Measurements from ENCODE around the gene GPRIN2.
A peak's percentile ranks its signal among the peaks of the same experiment; 100 is the strongest.

Gene GPRIN2

DNA sequence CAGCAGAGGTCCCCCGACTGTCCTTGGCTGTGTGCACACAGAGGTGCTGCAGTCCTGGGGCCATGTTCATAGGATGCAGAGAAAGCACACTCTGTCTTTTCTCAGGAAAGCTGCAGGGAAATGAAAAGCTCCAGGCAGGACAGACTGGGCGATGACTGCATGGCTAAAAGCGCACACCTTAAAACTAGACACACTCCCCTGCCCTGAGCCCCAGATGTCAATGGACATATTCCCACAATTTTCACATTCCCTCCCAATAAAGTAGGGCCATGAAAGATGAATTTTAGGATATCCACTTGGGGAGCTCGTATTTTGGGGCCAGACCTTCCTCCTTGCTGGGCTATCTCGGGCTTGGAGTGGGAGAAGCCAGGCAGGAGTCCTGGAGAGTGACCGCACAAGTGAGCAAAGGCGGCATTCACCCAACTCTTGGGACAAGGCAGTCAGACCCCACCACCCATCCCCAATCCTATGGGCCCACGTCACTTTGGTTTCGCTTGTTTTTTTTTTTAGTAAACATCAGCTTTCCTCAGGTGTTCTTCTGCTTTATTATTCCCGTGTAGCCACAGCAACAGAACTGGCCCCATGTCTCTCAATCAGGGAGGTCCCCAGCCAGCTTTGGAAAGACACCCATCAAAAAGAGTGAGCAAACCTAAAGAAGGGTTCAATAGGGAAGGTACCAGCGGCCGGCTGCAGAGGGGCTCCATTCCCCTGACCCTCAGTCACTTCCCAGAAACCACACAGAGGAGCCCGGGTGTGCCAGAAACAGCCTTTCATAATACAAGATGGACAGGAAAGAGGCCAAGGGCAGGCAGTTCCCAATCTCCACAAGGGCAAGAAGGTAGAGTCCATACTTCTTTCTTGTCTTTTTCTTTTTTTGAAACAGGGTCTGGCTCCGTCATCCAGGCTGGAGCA lies 12.7 kb downstream of the GPRIN2 start:
- no peak overlapping the region for H3K4me3 ChIP-seq (ENCODE audit: low read length)
- TF ChIP-seq, protein P1, sequence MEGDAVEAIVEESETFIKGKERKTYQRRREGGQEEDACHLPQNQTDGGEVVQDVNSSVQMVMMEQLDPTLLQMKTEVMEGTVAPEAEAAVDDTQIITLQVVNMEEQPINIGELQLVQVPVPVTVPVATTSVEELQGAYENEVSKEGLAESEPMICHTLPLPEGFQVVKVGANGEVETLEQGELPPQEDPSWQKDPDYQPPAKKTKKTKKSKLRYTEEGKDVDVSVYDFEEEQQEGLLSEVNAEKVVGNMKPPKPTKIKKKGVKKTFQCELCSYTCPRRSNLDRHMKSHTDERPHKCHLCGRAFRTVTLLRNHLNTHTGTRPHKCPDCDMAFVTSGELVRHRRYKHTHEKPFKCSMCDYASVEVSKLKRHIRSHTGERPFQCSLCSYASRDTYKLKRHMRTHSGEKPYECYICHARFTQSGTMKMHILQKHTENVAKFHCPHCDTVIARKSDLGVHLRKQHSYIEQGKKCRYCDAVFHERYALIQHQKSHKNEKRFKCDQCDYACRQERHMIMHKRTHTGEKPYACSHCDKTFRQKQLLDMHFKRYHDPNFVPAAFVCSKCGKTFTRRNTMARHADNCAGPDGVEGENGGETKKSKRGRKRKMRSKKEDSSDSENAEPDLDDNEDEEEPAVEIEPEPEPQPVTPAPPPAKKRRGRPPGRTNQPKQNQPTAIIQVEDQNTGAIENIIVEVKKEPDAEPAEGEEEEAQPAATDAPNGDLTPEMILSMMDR (conservative IDR thresholded peaks at IDR 0.05; ENCODE audit: low read length) = no peak
- no peak for DNase-seq (ENCODE audit: low read depth)

DNA sequence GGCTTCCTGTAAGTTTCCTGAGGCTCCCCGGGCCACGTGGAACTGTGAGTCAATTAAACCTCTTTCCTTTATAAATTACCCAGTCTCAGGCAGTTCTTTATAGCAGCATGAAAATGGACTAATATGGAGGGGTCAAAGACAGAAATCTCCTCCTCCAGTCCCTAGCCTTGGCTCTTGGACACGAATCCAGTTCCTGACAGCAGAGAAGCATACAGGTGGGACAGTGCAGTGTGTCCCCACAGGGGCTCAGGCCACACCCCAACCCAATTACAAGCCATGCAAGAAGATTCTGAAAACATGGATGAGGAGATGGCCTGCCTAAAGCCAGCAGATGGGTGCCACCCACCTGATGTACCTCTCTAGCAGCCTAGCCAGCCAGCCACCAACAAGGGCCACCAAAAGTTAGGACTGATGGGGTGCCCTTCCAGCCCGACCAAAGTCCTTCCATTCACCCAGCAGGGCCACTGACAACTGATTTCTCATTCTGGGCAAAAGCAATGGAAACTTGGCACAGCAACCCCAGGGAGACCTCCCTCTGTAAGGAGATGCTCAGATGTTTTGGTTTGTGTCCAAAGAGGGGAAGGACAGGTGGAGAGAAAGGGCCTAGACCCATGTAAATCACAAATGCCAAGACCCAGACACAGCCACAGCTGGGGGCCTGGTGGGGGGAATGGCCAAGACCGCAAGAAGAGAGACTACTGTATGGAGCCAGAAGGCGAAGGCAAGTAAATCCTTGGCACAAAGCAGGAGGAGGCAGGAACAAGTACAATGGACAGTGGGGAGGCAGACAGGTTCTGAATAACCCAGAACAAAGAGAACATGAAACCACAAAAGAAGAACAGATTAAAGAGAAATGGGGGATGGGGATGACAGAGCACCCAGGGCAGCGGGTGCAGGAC lies 13.6 kb downstream of the GPRIN2 start:
- DNase-seq (ENCODE audit: low read depth) = no peak
- TF ChIP-seq, protein P1 (conservative IDR thresholded peaks at IDR 0.05; ENCODE audit: low read length) = no peak
- H3K4me3 ChIP-seq (ENCODE audit: low read length) = no peak overlapping the region

DNA sequence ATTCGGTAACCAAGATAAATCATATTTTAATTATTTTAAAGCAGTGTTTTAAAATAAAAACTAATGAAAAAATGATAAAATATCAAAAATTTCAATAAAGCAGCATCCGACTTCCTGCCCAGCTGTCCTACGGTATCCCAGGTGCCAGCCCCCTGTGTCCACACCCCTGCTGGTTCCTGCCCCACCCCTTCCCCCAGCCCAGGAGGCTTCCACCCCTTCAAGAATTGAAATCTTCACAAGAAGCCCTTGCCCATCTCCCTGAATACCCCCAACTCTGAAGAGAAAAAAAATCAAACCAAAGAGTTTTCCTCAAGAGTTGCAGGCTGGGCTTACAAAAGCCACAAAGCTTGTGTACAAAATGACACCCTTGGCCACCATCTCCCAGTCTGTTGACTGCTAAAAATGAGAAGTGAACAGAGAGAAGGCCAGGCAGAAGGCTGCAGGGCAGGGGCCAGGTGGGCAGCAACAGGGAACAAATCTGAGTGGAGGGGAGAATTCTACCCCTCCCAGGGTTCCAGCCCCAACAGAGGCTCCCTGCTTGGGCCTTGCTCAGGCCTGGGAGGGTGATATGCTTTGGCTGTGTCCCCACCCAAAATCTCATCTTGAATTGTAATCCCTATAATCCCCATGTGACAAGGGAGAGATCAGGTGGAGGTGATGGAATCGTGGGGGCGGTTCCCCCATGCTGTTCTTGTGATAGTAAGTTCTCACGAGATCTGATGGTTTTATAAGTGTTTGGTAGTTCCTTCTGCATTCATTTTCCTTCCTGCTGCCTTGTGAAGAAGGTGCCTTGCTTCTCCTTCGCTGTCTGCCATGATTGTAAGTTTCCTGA lies 14.5 kb downstream of the GPRIN2 start:
- DNase-seq (ENCODE audit: low read depth) = no peak
- TF ChIP-seq, protein P1 (conservative IDR thresholded peaks at IDR 0.05; ENCODE audit: low read length) = no peak
- no peak overlapping the region for H3K4me3 ChIP-seq (ENCODE audit: low read length)

DNA sequence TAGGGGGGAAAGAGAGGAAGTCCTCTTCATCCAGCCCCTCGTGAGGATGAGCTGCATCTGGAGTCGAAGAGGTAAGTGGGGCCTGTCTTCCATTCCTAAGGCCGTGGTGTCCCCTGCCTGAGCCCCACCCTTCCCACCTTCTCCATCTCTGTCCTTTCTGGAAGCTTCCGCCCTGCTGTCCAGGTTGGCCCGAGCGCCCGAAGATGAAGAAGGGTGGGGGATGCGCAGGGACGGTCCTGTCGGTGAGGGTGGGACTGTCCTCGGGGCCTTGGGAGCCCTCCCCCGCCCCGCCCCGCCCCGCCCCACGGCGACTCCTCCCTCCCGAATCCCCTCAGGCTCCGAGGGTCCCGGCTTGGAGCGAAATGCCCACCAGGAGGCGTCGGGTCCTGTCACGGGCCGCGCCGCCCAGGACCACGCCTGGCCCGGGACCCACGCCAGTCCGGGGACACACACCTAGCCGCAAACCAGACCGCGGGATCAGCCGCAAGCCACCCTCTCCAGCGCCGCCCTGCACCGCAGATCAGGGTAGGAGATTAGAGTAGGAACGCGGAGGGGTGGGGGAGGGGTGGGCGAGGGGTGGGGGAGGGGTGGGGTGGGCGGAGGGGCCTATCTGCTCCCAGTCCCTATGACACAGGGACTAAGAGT lies 15.3 kb downstream of the GPRIN2 start:
- DNase-seq (ENCODE audit: low read depth) = peak; percentile 13
- peak overlapping the region; percentile 29; the same call in 1 of the 2 replicates for H3K4me3 ChIP-seq (ENCODE audit: low read length)
- TF ChIP-seq, protein P1 (conservative IDR thresholded peaks at IDR 0.05; ENCODE audit: low read length) = no peak

DNA sequence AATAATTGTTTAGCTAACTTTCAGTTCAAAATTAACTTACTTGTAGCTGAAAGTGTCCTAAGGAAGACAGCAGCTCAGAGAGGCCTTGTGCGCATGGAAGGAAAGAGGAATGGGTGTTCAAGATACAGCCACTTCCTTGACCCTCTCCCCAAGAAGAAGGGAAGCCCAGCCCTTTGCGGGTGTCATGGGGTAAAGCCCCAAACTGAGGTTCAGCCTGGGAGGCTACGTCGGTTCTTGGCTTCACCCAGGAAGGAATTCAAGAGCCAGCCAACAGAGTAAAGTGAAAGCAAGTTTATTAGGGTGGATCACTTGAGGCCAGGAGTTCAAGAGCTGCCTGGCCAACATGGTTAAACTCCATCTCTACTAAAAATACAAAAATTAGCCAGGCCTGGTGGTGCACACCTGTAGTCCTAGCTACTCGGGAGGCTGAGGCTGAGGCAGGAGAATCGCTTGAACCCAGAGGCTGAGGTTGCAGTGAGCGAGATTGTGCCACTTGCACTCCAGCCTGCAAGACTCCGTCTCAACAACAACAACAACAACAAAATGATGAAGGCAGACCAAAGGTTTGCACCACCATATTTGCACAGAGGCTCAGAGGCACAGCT lies 15.9 kb downstream of the GPRIN2 start:
- DNase-seq (ENCODE audit: low read depth) = no peak
- no peak overlapping the region for H3K4me3 ChIP-seq (ENCODE audit: low read length)
- TF ChIP-seq, protein P1 (conservative IDR thresholded peaks at IDR 0.05; ENCODE audit: low read length) = no peak
